Non-pigmented ciliary epithelial cell (primary cell): ENCODE measurements around the gene RAB8B.

Source experiments
- DNase-seq: peaks from one replicate; pipeline ENCODE4 v3.0.0-alpha.2; 2010; ENCODE audit warnings: low read depth

The RAB8B gene

GRCh38 chr15:63185206-63185605, 4.2 kb upstream of the RAB8B start:
- DNase-seq: no peak

- DNase-seq: peak; percentile 34
Observed at GRCh38 chr15:63186065-63186464, 3.3 kb upstream of the RAB8B start.

GRCh38 chr15:63187589-63188226, 1.7 kb upstream of the RAB8B start:
- no peak for DNase-seq

GRCh38 chr15:63188247-63188925, 1.0 kb upstream of the RAB8B start:
- no peak for DNase-seq

GRCh38 chr15:63189941-63190768, 749 bp downstream of the RAB8B start:
- no peak for DNase-seq

- DNase-seq: no peak
Observed at GRCh38 chr15:63190769-63191649, 1.6 kb downstream of the RAB8B start.

GRCh38 chr15:63191895-63192618, 2.7 kb downstream of the RAB8B start:
- no peak for DNase-seq

GRCh38 chr15:63192619-63193206, 3.3 kb downstream of the RAB8B start:
- no peak for DNase-seq

GRCh38 chr15:63194302-63194701, 4.9 kb downstream of the RAB8B start:
- DNase-seq: no peak

- DNase-seq: no peak
Observed at GRCh38 chr15:63194880-63195568, 5.6 kb downstream of the RAB8B start.

GRCh38 chr15:63195569-63196015, 6.2 kb downstream of the RAB8B start:
- no peak for DNase-seq

GRCh38 chr15:63196842-63197241, 7.4 kb downstream of the RAB8B start:
- DNase-seq: no peak

GRCh38 chr15:63197626-63198025, 8.2 kb downstream of the RAB8B start:
- no peak for DNase-seq

GRCh38 chr15:63198371-63199250, 9.2 kb downstream of the RAB8B start:
- DNase-seq: no peak

GRCh38 chr15:63200464-63201249, 11.3 kb downstream of the RAB8B start:
- no peak for DNase-seq

- DNase-seq: no peak
Observed at GRCh38 chr15:63202861-63203260, 13.5 kb downstream of the RAB8B start.

GRCh38 chr15:63203451-63204090, 14.2 kb downstream of the RAB8B start:
- DNase-seq: no peak

GRCh38 chr15:63206079-63206478, 16.7 kb downstream of the RAB8B start:
- DNase-seq: no peak
